Skin of body (tissue), 2 donors: ENCODE data around the gene CARD14. TPM values are rescaled to one million over a fixed set of nuclear protein-coding genes. Genes with fewer than 3 reads are reported as not detected.

Experiments used
- DNase-seq: peaks from one replicate; lab custom pipeline; 2025; lab: John Stamatoyannopoulos, UW
- total RNA-seq: library from RNA; depleted of rRNA; stranded (reverse); fragments of >200 nt; gene quantifications from one replicate; pipeline ENCODE4 v1.2.3, GENCODE V29; 2014

Gene CARD14
- total RNA-seq = 7.3 TPM

DNA sequence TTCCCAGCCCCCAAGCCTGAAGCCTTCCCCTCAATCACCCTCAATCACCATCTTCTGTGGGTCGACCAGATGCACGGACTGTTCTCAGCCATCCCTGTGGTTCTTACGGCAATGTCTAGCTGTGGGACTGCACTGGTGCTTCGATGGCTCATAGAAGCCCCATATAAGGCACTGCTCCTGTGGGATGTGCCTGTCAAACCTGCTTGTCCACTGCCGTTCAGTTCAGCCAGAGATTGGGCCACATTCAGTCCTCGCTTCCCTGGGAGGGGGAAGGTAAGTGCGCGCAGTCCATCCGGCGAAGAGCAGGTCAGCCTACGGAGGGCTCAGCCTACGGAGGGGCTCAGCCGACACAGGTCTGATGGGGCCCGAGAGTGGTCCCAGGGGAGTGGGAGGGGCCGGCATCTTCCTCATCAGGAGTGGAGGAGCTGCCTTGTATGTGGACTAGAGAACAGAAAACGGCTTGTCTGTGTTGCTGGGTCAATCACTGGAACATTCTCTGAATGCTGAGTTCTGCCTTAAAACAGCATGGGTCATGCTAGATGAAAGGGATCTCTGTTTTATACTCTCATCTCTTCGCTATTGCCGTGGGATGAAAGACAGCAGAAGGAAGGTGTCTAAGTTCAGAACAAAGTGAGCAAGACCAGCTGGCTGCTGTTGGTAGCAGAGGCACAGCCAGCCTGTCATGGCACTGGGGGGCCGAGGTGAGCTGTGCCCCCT, at the start of gene CARD14:
CARD14 (plus strand) TSS at position 247 of the 717 bp plus-strand sequence. CDS start 11,409 bp downstream, outside the sequence.
- no peak for DNase-seq

DNA sequence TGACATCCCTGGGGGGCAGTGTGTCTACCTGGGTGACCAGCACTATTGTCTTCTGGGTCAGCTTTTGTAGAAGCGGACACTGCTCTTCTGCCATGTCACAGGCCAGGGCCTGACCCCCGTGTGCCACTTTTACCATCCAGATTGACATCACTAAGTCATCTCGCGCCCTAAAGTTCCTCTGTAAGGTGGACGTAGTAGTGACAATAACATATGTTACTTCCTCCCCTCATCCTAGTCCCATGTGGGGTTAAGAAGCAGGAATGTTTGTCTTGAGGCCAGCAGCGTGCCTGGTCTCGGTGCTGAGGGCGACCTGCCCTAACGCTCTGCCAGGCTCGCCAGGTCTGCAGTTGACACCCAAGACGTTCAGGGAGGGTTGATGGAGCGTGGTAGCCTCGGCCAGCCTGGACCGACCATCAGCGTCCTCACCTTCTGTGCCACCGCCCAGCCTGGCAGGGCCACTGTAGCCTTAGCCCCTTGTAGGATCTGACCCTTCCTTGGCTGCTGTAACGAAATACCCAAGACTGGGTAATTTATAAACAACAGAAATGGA, 47.7 kb upstream of the CARD14 start:
- no peak for DNase-seq

DNA sequence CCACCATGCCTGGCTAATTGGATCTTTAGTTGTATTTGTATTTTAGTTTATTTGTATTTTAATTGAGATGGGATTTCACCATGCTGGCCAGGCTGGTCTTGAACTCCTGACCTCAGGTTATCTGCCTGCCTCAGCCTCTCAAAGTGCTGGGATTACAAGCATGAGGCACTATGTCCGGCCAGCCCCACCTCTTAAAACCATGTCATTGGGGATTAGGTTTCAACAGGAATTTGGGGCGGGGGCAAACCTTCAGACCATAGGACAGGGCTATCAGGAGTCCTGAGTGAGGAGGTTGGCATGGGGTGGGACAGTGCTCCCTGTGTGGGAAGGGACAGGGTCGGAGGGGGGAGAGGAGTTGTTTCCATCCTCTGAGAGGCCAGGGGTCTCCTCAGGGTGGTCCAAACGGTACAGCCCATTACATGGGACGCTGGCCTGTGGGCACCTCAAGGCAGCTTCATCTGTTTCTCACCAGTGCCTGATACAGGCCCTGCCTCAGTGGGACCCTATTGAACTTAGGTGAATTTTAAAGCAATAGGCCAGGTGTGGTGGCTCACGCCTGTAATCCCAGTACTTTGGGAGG, 46.8 kb upstream of the CARD14 start:
- DNase-seq = no peak

DNA sequence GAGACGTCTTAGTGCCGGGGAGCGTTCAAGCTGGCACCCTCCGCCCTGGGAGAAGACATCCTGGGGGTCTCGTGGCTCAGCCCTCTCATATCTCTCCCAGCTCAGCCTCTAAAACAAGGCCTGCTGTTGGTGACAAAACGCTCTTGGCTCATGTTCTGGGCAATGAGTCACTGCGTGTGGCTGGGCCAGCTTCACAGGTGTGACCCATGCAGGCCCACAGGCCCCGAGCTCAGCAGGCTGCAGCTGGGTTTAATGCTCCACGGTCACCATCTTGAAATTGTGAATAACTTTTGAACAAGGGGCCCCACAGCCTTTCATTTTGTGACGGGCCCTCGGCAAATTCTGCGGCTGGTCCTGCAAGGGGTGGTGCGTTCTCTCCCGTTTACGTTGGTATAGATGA, 46.0 kb upstream of the CARD14 start:
- DNase-seq = no peak

DNA sequence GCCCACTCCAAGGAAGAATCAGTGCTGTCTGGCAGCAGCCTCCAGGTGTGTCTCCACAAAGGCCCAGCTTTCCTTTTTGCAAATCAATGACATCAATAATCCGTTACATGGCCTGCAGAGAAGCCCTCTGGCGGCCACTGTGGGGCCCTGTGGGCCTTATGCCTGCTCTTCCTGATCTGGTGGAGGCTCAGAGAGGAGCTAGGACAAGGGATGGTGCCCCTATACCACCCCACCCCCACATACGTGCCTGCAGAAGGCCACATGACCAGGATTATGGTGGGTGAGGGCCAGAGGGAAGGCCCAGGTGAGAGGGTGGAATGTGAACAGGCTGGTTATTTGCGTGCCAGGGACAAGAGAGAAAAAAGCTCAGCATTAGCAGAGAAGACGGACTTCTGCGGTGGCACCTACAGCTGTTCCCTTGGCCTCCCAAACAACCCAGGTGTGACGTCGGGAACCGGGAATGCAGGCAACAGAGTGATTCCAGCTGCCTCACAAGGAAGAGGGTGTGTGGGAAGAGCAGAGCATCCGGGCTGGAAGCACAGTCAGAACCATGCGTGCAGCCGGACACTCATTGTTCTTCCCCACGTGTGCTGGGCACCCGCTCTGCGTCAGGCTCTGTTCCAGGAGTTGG, 45.4 kb upstream of the CARD14 start:
- no peak for DNase-seq

DNA sequence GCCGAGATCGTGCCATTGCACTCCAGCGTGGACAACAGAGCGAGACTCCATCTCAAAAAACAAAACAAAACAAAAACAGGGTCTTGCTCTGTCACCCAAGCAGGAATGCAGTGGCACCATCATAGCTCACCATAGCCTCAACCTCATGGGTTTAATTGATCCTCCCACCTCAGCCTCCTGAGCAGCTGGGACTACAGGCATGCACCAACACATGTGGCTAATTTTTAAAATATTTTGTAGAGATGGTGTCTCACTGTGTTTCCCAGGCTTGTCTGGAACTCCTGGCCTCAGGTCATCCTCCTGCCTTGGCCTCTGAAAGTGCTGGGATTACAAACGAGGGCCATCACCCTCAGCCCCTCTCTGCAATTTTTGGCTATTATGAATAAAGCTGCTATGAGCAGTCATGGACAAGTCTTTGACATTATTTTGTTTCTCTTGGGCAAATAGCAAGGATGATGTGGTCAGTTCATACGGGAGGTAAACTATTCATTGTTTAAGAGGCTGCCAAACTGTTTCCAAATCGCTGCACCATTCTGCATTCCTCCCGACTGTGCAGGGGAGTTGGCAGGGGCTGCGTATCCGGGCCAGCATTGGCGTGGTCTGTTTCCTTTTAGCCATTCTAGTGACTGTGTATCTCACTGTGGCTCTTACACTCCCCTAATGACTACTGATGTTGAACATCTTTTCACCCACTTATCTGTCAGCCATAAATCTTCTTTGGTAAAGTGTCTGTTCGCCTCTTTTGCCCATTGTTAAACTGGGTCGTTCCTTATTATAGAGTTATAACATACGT, 44.0 kb upstream of the CARD14 start:
- no peak for DNase-seq

DNA sequence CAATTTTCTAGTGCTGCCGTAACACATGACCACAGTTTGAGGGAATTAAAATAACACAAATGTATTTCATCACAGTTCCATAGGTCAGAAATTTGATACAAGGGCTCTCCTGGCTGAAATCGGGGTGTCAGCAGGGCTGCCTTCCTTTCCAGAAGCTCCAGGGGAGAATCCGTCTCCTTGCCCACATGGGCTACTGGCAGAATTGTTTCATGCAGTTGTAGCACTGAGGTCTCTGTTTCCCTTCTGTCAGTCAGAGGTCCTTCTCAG, 43.4 kb upstream of the CARD14 start:
- DNase-seq = no peak

DNA sequence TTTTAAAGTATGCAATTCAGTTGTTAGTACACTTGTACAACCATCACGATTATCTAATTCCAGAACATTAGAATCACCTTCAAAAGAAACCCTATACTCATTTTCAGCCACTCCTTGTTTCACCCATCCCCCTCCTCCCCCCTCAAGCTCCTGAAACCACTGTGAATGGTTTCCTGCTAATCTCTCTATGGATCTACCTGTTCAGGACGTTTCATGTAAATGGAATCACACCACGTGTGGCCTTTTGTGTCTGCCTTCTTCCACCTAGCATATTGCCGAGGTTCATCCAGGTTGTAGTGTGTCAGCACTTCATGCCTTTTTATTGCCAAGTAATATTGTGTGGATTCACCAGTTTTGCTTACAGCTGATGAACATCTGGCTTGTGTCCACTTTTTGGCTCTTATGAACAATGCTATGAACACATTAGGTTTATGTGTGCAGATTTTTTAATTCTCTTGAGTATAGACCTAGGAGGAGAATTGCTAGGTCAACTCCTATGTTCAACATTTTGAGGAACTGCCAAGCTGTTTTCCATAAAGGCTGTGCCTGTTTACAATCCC, 40.7 kb upstream of the CARD14 start:
- no peak for DNase-seq

DNA sequence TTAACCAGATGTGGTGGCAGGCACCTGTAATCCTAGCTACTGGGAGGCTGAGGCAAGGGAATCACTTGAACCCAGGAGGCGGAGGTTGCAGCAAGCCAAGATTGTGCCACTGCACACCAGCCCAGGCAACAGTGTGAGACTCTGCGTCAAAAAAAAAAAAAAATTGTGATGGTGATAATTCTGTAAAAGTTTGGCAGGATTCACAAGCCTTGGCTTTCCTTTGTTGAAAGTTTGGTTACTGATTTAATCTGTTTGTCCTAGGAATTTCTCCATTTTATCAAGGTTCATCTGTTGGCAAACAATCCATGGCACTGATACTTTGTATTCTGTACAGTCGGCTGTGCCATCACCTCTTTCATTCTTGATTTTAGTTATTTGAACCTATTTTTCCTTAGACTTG, 38.8 kb upstream of the CARD14 start:
- no peak for DNase-seq

DNA sequence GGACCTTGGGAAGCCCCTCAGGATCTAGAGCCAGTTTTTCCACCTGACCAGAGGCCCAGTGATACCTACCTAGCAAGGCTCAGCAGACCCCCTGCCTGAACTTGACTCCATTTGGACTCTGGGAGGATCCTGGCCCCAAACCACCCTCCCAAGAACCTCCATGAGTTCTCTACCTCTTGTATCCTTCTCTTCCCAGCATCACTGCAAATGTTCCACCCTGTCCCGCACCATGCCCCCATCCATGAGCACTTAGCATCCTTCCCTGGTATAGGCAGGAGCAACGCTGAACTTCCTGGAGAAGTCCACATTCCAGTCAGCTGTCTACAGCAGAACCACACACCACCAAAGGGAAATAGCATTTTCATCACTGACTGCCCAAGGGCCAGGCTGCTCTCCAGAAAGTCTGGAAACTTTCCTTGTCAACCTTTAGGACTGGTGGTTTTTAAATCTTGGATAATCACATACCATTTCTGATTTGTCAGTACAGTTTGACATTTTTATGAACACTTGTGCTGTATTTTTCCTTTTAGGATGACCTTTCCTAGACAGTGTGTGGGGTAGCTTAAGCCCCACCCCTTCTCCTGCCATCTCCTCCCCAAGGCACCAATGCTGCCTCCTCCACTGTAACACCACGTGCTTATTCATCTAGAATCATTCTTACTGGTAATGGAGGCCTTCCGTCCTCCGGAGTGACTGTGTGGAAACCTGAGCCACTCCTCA, 36.8 kb upstream of the CARD14 start:
- no peak for DNase-seq

DNA sequence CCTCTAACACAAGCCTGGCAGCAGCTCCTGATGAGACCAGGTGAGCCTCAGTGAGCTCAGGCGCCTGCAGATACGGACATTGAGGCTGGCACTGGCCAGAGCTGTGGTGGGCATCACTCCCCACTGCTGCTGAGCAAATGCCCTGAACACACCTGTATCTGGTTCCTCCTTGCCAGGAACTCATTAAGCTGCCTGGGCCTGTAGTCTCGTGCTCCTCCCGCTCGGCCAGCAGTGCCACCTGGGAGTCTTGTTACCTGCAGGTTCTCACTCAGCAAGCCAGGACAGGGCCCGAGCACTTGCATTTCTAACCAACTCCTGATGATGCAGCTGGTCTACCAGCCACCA, 36.2 kb upstream of the CARD14 start:
- no peak for DNase-seq

DNA sequence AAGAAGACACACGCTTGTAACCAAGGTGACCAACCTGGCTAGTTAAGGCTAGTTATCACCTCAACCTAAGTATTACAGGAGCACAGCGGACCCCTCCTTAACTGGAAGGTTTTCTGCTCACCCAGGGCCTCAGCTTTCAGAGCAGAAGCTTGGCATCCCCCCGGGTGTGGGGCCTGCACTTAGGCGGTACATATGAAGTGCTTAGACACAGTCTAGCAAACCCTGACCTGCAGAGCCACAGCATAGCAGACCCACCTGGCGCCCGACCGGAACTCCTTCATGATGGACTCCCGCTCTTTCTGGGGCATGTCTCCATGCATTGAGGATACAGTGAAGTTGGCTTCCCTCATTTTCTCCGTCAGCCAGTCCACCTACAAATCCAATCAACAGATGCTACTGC, 32.7 kb upstream of the CARD14 start:
- no peak for DNase-seq

DNA sequence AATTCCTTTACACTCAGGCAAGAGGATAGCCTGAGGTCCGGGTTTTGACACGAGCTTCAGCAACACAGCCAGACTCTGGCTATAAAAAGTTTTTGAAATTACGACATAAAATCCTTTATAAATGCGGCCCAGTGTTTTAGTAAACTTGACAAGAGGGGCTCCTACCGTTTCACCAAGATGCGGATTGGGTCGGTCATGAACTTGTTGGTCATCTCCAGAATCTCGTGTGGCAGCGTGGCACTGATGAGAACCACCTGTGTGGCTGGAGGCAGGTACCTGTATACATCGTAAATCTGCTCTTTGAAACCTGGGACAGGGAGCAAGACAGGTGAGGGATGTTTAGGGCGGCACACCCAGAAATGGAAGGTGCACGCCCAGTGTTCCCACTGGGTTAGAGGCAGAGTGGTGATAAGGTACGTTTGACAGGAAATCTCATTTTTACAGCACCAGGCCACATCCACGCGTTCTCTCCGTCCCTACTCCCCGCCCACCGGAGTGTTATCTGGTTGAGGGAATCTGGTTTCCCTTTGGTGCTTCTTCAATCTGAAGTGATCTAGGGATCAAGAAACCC, 30.9 kb upstream of the CARD14 start:
- no peak for DNase-seq

DNA sequence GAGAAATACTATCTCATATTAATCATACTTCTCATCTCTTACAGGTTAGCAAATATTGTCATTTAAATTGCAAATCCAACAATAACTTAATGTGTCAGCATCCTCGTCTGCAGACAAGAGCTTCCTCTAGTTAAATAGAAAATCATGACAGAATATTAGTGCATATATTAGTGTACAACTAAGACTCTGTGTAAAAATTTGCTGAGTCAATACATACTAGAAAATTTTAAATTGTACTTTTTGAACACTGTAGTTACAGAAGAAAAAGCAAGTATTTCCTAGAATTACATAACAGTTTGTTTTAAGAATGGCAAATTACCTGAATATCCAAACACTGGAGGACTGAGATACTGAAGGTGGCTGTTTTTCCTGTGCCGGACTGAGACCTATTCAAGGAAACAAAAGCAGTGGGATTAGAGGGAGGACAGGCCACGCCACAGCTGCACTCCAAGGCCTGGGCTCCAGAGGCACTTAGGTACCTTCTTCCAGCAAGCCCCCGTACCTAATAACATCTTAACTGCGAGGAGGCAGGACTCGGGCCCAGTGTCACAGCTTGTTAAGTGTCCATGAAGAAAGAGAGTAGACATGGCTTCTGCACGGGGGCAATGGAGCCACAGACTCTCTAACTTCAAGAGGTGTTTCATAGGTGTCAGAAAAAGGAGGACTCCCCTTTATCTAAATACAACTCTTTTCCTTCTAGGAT, 28.2 kb upstream of the CARD14 start:
- no peak for DNase-seq

DNA sequence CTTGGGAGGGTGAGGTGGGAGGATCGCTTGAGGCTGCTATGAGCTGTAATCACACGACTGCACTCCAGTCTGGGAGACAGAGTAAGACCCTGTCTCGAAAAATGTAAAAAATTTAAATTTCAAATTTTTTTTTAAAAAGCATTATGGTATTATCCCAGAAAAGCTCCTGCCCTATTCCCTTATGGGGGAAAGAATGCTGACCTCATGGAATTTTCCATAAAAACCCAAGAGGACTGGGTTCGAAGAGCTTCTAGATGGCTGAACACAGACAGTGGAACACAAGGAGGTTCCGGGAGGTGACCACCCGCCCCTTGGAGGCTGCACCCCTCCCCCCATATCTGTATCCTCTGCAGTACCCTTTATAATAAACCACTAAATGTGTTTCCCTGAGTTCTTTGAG, 26.9 kb upstream of the CARD14 start:
- no peak for DNase-seq

DNA sequence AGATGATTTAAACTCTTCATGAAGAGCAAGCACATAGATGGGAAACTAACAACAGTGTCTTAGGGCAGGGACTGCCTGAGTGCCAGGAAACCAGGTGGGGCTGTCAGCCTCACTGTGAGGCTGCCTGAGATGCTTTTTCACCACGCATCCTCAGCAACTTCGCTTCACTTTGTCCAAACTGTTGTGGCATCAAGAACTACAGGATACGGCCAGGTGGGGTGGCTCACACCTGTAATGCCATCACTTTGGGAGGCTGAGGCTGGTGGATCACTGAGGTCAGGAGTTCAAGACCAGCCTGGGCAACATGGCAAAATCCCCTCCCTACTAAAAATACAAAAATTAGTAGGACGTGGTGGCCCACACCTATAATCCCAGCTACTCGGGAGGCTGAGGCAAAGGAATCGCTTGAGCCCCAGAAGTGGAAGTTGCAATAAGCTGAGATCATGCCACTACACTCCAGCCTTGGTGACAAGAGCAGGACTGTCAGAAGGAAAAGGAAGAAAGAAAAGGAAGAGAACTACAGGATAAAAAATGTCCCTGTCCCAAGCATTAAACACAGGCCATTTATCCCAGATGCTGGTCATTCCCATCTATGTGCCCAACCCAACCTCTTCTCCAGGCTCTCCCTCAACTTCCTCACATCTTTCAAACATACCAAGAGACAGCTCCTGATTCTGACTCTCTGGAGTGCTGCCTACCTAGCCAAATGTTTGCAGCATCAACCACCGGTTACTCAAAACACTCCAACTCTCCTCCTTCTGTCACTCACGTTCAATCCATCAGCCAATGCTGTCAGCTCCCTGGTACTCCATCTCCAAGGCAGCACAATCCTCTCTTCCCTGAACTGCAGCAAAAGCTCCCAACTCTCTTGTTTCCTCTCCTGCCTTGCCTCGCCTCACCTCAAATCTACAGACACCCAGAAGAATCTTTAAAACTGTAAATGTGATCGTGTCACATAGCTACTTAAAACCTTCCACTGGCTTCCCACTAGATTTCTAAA, 24.5 kb upstream of the CARD14 start:
- DNase-seq = no peak

DNA sequence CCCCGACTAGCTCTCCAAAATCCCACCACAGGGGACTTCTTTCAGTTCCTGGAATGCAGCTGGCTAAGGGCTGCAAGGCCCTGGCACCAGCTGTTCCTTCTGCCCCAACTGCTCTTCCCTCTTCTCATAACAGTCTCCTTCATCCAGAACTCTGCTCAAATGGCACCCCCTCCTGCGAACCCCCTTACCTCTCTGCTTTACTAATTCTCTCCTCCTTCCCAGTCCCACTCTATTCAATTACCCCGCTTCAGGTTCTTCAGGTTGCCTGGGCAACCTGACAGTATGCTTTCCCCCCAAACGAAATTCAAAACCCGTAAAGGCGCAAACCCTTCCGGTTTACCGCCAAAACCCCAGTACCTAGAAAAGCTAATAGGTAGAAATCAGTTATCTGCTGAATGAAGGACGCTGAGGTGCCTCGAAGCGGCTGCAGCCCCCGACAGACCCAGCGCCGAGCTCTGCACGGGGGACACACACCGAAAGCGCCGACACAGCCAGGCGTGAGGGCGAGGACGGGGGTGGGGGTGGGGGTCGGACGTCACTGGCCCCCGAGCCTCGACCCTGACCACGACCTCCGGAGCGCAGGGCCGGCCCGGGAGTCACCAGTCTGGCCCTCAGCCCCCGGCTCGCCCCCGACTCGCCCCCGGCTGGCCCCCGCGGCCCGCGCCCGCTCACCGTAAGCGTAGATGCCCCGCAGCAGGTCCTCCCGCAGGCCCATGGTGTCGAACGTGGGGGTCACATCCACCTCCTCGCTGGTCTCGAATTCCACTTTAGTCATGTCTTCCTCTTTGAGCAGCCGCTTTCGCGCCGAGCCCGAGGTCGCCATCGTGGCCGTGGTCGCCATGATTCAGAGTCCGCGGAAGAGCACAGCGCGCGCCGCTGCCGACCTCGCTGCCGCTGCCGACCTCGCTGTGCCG, 23.5 kb upstream of the CARD14 start:
- DNase-seq = no peak
